HG03108 (cell line): Measurements from ENCODE around the gene TMBIM1.
"Not testable (repeated sequence)": the region's sequence is repeated elsewhere in the genome, so short reads cannot be mapped to it uniquely, and the experiment has no call there.

Source experiments
- ATAC-seq: cut with Tn5 transposase; IDR thresholded peaks from one replicate; pipeline ENCODE4 v1.9.1; 2021; ENCODE audit warnings: moderate library complexity; ENCODE audit not compliant: unreplicated experiment

TMBIM1 gene

DNA sequence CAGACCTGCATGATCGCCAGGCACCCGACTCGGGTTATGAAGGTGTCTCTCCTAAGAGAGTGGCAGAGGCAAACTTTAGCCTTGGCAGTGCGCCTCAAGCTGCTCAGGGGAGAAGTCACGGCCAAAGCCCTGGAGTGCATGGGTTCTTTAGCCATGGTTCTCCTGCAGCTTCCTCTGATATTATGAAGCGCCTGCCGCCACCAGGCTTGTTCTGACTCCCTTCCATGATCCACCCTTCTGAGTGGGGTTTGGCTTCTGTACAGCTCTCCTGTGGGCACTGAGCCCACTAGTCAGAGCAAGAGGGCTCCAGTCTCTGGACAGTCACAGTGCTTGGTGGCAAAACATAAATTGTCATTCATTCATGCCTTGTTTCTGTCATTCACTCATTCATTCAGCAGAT lies 25.9 kb upstream of the TMBIM1 start:
- no peak for ATAC-seq

DNA sequence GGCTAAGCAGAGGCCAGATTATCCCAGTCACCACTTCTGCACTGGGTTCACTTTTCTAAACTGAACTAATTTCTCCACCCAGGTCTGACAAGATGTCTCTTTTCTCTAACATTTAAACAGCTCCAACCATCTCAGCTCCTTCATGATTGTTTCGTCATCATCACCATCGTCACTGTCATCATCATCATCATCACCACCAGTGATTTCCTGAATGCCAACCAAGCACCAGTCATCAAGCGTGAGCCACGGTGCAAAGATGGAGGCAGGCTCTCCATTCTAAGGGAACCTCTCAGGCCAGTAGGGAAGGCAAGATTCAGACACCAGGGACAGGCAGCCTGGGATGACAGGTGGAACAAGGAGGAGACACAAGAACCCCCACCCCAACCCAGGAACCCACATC lies 25.5 kb upstream of the TMBIM1 start:
- no peak for ATAC-seq

DNA sequence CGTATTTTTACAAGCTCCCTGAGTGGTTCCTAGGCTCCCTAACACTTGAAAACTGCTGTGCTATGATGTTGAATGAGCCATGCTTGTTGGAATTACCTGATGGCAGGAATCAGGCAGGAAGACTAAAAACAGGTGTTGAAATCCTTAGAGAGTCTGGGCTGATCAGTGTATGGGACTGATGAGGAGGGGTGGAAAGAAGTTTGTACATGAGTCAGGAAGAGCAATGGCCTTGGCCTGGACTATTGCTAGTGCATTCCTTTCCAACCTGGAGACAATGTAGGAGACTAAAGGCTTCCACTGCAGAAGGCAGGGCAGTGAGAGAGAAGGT lies 25.0 kb upstream of the TMBIM1 start:
- ATAC-seq = no peak

DNA sequence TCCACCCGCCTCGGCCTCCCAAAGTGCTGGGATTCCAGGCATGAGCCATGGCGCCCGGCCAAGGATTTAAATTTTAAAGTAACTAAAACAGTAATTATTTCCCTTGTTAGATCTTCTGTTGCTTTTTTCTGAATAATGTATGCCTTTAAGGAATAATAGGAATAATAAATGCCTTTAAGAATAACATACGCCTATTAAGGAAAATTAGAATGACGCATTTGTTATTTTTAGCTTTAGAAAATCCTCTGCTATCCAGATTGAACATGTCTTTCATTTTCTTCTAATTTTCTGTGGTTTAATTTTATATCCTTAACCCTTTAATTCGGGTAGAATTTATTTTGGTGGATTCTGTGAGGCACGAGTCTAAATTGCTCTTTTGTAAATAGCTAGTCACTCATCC lies 23.1 kb upstream of the TMBIM1 start:
- no peak for ATAC-seq

DNA sequence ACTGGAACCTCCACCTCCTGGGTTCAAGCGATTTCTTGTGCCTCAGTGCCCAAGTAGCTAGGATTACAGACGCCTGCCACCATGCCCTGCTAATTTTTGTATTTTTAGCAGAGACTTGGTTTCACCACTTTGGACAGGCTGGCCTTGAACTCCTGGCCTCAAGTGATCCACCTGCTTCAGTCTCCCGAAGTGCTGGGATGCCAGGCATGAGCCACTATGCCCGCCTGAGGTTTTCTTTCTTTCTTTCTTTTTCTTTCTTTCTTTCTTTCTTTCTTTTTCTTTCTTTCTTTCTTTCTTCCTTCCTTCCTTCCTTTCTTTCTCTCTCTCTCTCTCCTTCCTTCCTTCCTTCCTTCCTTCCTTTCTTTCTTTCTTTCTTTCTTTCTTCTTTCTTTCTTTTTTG lies 22.5 kb upstream of the TMBIM1 start:
- not testable (repeated sequence) for ATAC-seq

DNA sequence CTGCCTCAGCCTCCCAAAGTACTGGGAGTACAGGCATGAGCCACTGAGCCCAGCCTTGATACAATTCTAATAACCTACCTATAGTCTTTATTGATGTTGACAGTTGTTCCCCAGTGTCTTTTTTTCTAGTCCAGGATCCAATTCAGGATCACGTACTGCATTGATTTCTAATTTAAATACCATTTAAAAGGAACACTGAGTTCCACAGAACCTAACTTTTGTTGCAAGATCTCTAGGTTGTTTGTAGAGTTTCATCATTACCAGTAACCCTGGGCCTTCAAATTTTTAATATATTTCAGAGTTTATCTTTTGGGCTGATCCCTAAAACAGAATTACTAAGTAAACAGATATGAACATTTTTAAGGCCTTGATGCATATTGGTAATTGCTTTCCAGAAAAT lies 21.1 kb upstream of the TMBIM1 start:
- no peak for ATAC-seq

DNA sequence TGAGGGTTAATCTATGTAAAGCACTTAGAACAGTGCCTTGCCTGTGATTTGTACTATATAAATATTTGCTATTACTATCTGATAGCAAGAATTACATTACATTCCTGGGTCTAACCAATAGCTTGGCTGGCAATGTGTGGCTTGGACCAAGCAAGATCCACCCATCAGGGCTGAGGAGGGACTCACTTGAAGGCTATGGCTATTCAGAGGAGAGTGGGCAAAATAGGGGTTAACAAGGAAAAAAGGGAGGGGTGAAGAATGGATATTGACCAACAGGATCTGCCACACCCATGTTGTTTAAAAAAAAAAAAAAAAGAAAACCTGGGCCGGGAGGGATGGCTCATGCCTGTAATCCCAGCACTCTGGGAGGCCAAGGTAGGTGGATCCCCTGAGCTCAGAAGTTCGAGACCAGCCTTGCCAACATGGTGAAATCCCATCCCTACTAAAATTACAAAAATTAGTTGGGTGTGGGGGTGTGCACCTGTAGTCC lies 20.0 kb upstream of the TMBIM1 start:
- ATAC-seq = no peak

DNA sequence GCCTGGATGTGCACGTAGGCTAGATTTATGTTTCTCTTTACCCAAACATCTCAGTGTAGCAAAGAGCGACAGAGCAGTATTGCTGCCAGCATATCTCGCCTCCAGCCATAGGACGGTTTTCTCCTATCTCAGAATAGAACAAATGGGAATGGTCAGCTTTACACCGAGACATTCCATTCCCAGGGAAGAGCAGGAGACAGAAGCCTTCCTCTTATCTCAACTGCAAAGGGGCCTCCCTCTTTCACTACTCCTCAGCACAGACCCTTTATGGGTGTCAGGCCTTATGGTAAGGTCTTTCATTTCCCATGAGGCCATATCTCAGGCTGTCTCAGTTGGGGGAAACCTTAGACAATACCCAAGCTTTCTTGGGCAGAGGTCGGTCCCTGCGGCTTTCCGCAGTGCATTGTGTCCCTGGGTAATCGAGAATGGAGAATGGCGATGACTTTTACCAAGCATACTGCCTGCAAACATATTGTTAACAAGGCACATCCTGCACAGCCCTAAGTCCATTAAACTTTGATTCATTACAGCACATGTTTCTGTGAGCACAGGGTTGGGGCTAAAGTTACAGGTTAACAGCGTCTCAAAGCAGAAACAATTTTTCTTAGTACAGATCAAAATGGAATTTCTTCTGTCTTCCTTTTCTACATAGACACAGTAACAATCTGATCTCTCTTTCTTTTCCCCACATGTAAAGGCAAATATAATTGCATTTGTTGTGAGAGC lies 19.4 kb upstream of the TMBIM1 start:
- ATAC-seq = not testable (repeated sequence)

DNA sequence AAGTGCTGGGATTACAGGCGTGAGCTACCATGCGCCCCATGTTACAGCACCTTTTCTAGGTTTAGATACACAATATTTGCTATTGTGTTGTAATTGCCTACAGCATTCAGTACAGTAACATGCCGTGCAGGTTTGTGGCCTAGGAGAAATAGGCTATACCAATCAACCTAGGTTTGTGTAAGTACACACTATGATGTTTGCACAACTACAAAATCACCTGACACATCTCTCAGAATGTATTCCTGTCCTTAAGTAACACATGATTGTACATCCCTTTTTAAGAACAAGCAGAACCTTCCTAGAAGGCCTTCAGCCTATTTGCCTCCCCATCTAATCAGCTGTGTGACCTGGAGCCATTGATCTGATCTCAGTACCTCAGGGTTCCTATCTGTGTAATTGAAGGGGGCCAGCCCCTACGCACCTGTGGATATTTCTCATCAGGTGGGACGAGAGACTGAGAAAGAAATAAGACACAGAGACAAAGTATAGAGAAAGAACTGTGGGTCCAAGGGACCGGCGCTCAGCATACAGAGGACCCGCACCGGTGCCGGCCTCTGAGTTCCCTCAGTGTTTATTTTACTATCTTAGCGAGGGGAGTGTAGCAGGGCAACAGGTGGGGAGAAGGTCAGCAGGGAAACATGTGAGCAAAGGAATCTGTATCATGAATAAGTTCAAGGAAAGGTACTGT lies 18.7 kb upstream of the TMBIM1 start:
- no peak for ATAC-seq

DNA sequence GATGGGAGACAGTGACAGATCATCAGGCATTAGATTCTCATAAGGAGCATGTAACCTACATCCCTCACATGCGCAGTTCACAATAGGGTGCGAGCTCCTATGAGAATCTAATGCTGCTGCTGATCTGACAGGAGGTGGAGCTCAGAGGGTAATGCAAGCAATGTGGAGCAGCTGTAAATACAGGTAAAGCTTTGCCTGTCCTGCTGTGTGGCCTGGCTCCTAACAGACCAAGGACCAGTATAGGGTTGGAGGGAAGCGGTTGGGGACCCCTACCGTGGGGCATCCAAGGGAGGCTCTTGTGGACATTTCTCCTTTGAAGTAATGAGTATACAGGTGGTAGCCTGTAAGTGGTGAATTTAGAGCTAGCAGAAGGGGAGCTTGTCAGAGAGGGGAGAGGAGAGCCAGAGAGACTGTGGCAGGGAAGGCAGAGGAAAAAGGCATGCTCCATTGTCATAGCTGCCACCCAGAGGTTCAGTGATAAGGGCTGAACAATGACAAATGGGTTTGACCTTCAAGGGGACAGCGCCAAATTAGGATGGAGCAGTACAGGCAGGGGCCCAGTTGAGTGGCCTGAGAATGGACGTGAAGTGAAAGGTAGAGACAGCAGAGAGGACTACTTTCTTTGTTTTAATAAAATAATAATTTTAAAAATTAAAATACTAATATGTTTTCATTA lies 15.2 kb upstream of the TMBIM1 start:
- no peak for ATAC-seq

DNA sequence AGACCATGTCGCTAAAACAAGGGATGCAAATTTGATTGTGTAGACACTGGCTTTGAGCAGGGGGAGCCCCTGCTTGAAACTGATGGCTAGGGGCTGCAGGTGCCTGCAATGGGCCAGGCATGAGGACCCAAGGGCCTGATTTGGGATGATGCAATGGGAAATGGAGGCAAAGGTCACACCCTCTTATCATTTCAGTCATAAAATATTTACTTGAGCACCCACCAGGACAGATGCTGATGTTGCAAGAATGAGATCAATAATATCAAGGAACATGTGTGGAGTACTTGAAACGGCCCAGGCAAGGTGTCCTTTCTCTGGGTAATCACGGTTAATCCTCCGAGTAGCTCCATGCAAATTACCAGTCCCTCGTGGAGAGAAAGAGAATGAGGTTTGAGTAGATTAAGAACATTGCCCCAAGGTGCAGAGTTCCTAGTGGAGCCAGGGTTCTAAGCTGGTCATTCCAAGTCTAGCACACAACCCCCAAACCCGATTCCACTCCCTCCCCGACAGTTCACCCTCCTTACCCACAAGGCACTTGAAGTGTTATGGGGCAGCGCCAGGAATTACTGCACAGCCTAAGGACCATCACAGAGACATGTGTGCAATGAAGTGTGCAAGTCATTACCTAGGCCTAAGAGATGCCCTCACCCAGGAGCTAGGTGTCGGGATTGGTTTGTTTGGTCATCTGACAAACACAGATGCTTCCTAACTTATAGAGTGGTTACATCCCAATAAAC lies 14.0 kb upstream of the TMBIM1 start:
- no peak for ATAC-seq

DNA sequence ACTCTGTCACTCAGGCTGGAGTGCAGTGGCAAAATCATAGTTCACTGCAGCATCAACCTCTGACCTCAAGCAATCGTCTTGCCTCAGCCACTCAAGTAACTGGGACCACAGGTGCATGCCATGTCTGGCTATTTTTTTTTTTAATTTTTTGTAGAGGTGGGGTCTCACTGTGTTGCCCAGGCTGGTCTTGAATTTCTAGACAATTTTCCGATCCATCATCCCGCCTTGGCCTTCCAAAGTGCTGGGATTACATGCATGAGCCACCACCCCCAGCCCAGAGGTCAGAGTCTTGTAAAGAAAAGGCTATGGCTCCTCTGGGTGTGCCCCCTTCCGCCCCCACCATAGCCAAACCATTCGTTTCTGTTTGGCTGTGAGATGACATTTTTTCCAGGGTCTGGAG lies 13.1 kb upstream of the TMBIM1 start:
- ATAC-seq = no peak

DNA sequence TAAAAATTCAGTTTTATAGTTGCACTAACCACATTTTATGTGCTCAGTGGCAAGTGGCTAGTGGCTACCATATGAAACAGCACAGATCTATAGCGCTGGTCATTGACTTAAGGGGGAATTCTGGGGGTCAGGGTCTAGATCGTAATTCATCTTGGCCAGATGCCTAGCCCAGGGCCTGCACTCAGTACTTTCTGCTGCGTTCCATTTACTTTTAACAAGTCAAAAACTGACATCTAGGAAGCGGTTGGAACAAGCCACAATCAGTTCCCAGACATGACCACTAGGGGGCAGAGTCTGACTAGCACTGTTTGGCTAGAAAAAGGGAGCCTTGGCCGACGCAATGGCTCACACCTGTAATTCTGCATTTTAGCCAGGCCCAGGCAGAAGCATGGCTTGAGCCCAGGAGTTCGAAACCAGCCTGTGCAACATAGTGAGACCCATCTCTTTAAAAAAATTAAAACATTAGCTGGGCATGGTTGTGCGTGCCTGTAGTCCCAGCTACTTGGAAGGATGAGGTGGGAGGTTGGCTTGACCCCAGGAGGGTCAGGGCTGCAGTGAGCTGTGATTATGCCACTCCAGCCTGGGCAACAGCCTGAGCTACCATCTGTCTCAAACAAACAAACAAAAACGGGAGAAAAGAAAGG lies 9.0 kb upstream of the TMBIM1 start:
- peak; percentile 76 for ATAC-seq

DNA sequence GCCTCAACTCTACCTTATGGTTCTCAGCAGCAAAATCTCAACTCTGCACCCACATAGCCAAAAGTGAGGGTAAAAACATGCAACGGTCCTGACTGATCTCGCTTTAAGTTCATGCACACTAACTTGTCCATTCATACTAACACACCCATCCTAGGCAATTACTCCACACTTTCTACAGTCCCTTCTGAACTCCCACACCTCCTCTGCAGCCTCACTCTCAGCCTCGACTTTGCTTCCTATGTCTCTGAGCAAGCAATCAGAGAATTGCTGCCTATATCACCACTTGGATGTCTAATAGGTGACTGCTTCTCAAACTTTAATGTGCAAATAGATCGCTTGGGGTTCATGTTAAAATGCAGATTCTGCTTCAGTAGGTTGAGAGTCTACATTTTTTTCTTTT lies 7.8 kb upstream of the TMBIM1 start:
- ATAC-seq = no peak

DNA sequence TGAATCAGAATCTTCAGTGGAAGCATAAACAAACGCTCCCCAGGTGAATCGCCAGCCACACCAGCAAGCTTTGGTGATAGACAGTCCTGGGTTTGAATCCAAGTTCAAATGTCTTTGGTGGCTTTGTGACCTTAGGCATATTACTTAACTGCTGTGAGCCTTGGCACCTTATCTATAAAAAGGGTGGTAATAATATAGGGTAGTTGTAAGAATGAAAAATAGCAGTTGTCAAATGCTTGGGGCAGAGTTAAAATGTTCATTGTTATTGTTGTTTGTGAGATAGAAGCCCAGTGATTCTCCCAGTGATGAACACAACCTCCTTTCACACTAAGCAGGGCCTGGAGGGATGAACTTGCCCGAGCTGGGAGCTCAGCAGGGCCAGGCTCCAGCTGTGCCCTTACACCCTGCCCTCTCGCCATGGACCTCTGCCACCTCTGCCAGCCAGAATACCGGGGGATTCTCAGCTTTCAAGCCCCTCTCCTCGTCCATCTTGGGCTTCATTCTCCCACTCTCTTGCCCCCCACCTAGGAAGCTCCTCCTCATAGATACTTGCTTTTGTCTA lies 6.1 kb upstream of the TMBIM1 start:
- no peak for ATAC-seq

DNA sequence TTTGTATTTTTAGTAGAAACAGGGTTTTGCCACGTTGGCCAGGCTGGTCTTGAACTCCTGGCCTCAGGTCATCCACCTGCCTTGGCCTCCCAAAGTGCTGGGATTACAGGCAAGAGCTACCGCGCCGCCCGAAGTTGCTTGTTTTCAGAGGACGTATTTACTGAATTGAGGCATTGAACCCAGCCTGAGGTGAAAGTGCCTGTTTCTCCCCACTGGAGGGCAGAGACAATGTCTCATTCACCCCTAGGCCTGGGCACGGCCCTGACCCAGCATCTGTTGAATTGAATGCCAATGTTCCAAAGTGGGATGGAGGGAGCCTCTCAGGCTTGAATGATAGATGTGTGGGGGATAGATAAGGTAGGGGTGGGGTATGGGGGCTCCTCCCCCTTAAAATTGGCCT lies 4.5 kb upstream of the TMBIM1 start:
- no peak for ATAC-seq

DNA sequence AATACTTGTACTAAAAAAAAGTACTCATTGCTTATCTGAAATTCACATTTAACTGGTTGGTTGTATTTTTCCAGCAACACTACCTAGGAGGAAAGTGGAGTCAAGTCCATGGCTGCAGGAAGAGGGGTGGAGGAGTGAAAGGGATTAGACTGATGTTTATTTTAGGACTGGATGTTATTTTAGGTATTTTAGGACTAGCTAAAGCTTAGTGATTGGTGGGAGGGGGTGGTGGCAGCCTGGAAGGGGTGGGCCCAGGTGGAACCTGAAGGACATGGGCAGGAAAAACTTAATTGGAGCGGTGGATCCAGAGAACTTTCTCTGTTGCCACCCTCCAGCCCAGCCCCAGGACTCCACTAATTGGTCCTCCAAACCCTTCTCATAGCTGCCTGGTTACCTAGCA lies 3.9 kb upstream of the TMBIM1 start:
- no peak for ATAC-seq

DNA sequence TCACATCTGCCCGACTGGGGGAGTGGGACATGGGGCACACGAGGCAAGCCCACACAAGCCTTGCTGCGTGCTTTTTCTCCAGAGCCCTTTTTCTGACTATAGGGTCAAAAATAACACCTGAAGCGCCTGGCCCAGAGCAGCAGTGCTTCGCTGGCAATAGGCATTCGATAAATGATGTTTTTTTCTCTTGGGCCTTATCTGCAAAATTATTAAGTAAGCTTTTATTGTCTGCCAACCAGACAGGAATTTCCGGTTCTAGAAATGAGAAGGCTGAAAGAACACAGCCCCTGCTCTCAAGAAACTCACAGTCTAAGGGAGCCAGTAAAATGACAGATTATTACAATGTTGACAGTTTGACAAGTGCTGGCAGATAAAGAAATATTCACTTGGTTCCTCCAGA lies 2.7 kb upstream of the TMBIM1 start:
- ATAC-seq = no peak

DNA sequence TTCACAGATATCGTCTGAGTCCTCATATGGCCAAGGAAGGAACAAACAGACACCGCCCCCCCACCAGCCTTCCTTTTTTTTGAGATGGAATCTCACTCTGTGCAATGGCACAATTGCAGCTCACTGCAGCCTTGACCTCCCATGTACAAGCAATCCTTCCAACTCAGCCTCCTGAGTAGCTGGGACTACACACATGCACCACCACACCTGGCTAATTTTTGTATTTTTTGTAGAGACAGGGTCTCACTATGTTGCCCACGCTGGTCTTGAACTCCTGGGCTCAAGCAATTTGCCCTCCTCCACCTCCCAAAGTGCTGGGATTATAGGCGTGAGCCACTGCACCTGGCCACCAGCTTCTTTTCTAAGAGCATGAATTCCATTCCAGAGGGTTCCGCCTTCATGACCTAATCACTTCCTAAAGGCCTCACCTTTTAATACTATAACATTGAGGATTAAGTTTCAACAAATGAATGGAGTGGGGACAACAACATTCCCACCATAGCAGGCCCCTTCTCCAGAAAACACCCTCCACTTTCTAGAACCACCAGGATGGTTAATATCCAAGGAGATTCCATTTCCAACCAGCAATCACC lies 2.2 kb upstream of the TMBIM1 start:
- ATAC-seq = no peak

DNA sequence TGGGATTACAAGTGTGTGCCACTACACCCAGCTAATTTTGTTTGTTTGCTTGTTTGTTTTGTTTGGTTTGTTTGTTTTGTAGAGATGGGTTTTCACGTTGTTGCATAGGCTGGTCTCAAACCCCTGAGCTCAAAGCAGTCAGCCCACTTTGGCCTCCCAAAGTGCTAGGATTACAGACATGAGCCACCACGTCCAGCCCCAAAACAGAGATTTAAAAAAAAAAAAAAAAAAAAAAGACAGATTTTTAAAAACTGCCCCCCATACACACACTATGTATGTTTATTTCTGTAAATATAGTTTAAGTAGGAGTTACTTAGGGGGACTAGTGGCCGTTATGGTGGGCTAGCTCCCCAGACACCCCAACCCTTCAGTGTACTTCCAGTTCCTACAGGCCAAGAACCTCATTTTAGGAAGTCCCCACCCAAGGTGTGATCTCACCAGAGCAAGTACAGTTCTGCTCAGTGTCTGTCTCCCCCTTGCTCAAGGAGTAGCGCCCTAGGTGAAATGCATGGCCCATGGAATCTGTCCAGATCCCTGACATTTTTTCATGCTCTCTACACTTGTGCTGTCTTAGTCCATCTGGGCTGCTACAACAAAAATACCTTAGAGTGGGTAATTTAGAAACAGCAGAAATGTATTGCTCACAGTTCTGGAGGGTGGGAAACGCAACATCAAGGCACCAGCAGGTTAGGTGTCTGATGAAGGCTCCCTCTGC lies 1.6 kb upstream of the TMBIM1 start:
- ATAC-seq = no peak
